ENCODE data around the gene OGN.

OGN gene

GRCh38 chr9:92349771-92350739, 54.3 kb downstream of the OGN start:
- no peak for DNase-seq (ENCODE audit: low read depth in 2 of 3, low spot score in 2 of 3)

- no peak for DNase-seq (ENCODE audit: low read depth in 2 of 3, low spot score in 2 of 3)
Measured at GRCh38 chr9:92345582-92345981, 58.8 kb downstream of the OGN start.

GRCh38 chr9:92342825-92343488, 61.4 kb downstream of the OGN start:
- DNase-seq (ENCODE audit: low read depth in 2 of 3, low spot score in 2 of 3), result no peak

GRCh38 chr9:92341578-92341977, 62.8 kb downstream of the OGN start:
- no peak for DNase-seq (ENCODE audit: low read depth in 2 of 3, low spot score in 2 of 3)

GRCh38 chr9:92333282-92333634, 71.1 kb downstream of the OGN start:
- DNase-seq (ENCODE audit: low read depth in 2 of 3, low spot score in 2 of 3), result no peak
